HL-60 (cell line): ENCODE measurements around the gene GPC5.

Experiments
- DNase-seq, 2 experiments: peaks; one replicate each; pipeline ENCODE4 v3.0.0-alpha.2; 2010 to 2020; ENCODE audit warnings: low read depth in 1 of 2, low spot score in 1 of 2
- H3K27ac ChIP-seq: fragments of 250-450 bp; sonication (Bioruptor Pico); replicated peaks from 2 replicates; pipeline ENCODE4 v1.5.1; 2020; ENCODE audit warnings: mild to moderate bottlenecking, moderate library complexity
- H3K27me3 ChIP-seq: fragments of 250-450 bp; sonication (Bioruptor Pico); 2 replicates; pipeline ENCODE4 v1.5.1; 2021; ENCODE audit warnings: mild to moderate bottlenecking, moderate library complexity; ENCODE audit not compliant: insufficient read depth, poor library complexity, severe bottlenecking
- H3K4me3 ChIP-seq: replicated peaks from 2 replicates; pipeline ENCODE4 v1.5.1; 2011; ENCODE audit warnings: mild to moderate bottlenecking, control low read depth, low read length; ENCODE audit not compliant: insufficient read depth
- CTCF ChIP-seq: IDR thresholded peaks from one replicate; pipeline ENCODE4 v1.5.1; 2011; ENCODE audit warnings: low read length, control low read depth, inconsistent platforms; ENCODE audit not compliant: insufficient read depth
- GABPA ChIP-seq: IDR thresholded peaks from 2 replicates; pipeline ENCODE4 v1.6.1; 2012; ENCODE audit warnings: low read depth
- POLR2AphosphoS5 ChIP-seq: IDR thresholded peaks from 2 replicates; pipeline ENCODE4 v1.6.1; 2012; ENCODE audit warnings: low read depth
- REST ChIP-seq: IDR thresholded peaks from 2 replicates; pipeline ENCODE4 v1.6.1; 2012; ENCODE audit warnings: low read depth; ENCODE audit not compliant: insufficient replicate concordance
- SPI1 ChIP-seq: IDR thresholded peaks from 2 replicates; pipeline ENCODE4 v1.6.1; 2012; ENCODE audit warnings: low read depth, mild to moderate bottlenecking, borderline replicate concordance

GPC5 gene

GRCh38 chr13:92560883-92561282 lies 1162.5 kb downstream of the GPC5 start:
- TF ChIP-seq REST (no peak), CTCF (no peak), GABPA (no peak), SPI1 (no peak)

GRCh38 chr13:92564942-92565341 lies 1166.5 kb downstream of the GPC5 start:
- DNase-seq = no peak
- Histone ChIP-seq H3K27ac (no peak overlapping the region), H3K4me3 (no peak overlapping the region), H3K27me3 (no peaks in the 10 kb centered on the region)
- TF ChIP-seq REST (no peak), CTCF (no peak), POLR2AphosphoS5 (no peak), SPI1 (no peak), GABPA (no peak)

More at GRCh38 chr13:92560883-92561282, 1162.5 kb downstream of the GPC5 start:
- H3K27me3 ChIP-seq = no peaks in the 10 kb centered on the region
- H3K27ac ChIP-seq = no peak overlapping the region
- no peak for DNase-seq
- no peak overlapping the region for H3K4me3 ChIP-seq

GRCh38 chr13:92566767-92567166 lies 1168.3 kb downstream of the GPC5 start:
- TF ChIP-seq CTCF (no peak), REST (no peak), SPI1 (no peak), POLR2AphosphoS5 (no peak), GABPA (no peak)
- Histone ChIP-seq H3K27ac (no peak overlapping the region), H3K27me3 (no peaks in the 10 kb centered on the region), H3K4me3 (no peak overlapping the region)
- DNase-seq = no peak
